ENCODE measurements around the gene TNFRSF17.

TNFRSF17 gene

DNA sequence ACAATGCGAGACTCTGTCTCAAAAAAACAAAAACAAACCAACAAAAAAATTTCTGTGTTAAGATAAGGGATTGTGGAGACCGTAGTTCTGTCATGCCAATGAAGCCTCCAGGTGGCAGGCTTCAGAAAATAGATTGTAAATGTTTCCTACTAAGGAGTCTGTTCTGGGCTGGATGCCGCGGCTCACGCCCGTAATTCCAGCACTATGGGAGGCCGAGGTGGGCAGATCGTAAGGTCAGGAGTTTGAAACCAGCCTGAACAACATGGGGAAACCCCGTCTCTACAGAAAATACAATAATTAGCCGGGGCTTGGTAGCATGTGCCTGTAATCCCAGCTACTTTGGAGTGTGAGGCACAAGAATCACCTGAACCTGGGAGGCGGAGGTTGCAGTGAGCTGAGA lies 7.1 kb downstream of the TNFRSF17 start:
- no peak for FAIRE-seq

DNA sequence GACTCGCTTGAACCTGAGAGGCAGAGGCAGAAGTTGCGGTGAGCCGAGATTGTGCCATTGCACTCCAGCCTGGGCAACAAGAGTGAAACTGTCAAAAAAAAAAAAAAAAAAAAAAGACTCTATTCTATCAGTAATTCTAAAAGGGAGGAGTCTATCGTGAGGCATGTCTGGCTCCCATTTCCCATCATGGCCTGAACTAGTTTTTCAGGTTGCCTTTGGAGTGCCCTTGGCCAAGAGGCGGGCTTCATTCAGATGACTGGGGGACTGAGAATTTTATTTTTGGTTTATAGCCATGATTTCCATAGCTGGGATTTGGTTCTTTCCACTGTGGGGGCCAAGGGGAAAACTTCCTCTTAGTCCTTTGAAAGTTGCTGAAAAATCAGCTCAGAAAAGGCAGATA lies 8.1 kb downstream of the TNFRSF17 start:
- no peak for FAIRE-seq

- FAIRE-seq, result no peak
Observed at GRCh38 chr16:11976850-11977375, 11.9 kb downstream of the TNFRSF17 start.

- no peak for FAIRE-seq
Observed at GRCh38 chr16:11977376-11978041, 12.5 kb downstream of the TNFRSF17 start.

GRCh38 chr16:11978080-11978479 lies 13.1 kb downstream of the TNFRSF17 start:
- no peak for FAIRE-seq

- no peak for FAIRE-seq
Observed at GRCh38 chr16:11979013-11979672, 14.1 kb downstream of the TNFRSF17 start.

DNA sequence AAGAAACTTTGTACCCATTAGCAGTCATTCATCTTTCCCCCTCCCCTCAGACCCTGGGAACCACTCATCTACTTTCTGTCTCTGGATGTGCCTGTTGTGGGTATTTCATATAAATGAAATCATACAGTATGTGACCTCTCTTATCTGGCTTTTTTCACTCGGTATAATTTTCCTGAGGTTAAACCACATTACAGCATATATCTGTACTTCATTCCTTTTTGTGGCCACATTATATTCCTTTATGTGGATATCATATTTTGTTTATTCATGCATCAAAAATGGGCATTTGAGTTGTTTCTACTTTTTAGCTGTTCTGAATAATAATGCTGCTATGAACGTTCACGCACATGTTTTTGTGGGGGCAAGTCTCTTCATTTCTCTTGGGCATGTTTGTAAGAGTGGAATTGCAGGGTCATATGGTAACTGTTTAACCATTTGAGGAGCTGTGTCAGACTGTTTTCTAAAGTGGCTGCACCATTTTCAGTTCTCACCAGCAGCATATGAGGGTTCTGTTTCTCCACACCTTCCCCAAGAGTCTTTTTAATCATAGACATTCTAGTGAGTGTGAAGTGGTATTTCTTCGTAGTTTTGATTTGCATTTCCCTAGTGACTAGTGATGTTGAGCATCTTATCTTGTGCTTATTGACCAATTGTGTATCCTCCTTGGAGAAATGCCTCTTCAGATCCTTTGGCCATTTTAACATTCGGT lies 15.3 kb downstream of the TNFRSF17 start:
- no peak for FAIRE-seq

DNA sequence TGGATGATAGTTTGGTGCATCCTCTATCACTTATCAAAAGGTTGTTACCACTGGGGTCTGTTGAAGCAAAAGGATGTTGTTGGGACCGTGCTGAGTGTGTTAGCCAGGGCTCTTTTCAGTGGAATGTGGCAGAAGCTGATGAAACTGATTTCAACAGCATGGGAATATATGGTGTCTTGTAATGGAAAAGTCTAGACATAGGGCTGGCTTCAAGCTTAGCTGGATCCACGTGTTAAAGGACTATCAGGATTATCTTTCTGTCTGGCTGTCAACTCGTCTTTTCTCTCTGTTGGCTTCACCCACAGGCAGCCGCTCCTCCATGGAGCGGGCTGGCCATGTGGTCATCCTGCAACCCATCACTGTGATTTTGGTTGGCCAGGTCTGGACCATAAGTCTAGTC lies 20.2 kb downstream of the TNFRSF17 start:
- FAIRE-seq, result no peak

GRCh38 chr16:11986521-11987057 lies 21.6 kb downstream of the TNFRSF17 start:
- no peak for FAIRE-seq

DNA sequence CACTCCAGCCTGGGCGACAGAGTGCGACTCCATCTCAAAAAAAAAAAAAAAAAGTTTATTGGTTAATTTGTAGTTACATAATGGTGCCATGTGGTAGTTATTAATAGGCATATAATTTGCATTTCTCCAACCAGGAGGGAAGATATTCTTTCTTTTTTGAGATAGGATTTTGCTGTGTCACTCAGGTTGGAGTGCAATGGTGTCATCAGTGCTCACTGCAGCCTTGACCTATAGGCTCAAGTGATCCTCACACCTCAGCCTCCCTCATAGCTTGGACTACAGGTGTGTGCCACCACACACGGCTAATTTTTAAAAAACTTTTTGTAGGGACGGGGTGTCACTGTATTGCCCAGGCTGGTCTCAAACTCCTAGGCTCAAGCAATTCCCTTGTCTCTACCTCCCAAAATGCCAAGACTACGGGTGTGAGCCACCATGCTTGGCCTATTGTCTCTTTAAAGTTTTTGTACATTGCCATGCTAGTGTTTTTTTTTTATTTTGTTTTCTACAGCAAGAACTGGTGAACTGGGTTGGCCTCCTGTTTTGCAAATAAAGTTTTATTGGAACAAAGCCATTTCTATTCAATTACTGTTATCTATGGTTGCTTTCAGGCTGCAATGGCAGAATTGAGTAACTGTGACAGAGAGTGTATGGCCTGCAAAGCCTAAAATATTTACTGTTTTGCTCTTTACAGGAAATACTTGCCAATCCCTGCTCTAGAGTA lies 23.4 kb downstream of the TNFRSF17 start:
- no peak for FAIRE-seq

GRCh38 chr16:11990702-11991390 lies 25.8 kb downstream of the TNFRSF17 start:
- FAIRE-seq, result no peak

DNA sequence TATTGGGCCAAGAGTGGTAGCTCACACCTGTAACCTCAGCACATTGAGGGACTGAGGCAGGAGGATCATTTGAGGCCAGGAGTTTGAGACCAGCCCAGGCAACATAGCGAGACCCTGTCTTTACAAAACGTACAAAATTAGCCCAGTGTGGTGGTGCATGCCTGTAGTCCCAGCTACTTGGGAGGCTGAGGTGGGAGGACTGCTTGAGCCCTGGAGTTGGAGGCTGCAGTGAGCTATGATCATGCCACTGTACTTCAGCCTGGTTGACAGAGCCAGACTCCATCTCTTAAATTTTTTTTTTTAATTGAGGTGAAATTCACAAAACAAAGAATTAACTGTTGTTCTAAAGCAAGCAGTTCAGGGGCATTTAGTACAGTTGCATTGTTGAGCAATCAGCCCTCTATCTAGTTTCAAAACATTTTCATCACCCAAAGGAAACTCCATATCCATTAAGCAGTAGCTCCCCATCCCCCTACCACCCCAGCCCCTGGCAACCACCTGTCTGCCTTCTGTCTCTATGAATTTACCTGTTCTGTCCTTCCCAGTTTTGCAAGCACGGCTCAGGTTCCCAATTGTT lies 27.1 kb downstream of the TNFRSF17 start:
- no peak for FAIRE-seq

GRCh38 chr16:11992586-11993524 lies 27.8 kb downstream of the TNFRSF17 start:
- no peak for FAIRE-seq

- no peak for FAIRE-seq
Observed at GRCh38 chr16:11994143-11995119, 29.4 kb downstream of the TNFRSF17 start.

DNA sequence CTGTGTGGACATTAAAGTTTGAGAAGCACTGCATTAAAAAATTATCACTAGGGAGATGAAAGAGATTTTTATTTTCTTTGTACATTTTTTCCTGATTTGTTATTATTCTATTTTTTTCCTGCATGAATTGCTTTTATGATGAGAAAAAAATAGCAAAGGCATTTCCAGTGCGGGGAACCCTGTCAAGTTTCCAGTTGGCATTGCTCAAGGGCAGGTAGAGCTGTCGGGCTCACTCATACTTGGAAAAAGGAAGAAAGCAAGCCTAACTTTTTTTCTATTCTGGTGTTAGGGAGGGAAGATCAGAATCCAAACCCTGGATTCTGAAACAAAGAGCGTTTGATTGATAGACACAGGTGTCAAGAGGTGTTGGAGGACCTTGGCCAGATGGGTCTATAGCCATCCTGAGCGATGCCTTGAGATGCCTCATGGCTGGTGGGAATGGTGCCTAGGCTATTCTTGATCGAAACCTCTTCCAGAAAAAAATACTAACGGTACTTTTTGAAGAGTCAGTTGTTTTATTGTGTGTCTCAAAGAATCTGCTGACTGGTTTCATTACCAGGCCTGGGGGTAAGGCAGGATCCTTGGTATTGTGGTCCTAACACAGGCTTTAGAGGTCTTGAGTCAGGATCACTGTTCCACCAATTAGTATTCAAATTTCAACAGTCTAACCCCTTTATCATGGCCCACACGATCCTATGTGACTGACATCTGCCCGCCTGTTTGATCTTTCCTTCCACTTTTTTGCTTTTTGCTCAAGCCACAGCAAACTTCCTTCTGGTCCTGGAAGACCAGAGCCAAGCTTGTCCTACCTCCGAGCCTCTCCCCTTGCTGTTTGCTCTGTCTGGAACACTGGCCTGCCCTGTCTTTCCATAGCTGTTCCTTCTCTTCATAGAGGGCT lies 31.7 kb downstream of the TNFRSF17 start:
- FAIRE-seq, result no peak

GRCh38 chr16:12000032-12000431 lies 35.0 kb downstream of the TNFRSF17 start:
- no peak for FAIRE-seq

- no peak for FAIRE-seq
Observed at GRCh38 chr16:12002447-12003006, 37.5 kb downstream of the TNFRSF17 start.

DNA sequence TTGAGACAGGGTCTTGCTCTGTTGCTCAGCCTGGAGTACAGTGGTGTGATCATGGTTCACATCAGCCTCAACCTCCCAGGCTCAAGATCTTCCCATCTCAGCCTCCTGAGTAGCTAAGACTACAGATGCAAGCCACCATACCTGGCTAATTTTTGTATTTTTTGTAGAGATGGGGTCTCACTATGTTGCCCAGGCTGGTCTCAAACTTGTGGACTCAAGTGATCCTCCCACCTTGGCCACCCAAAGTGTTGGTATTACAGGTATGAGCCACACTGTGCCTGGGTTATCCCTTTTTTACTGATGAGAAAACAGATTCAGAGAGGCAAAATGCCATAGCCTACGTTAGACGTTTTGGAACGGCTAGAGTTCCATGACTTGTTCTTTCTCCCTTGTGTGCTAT lies 41.6 kb downstream of the TNFRSF17 start:
- FAIRE-seq, result no peak
